Ishikawa (cell line): Measurements from ENCODE around the gene SNX27.

Source experiments
- CEBPB ChIP-seq: IDR thresholded peaks from 2 replicates; pipeline ENCODE4 v1.6.1; 2012
- CREB1 ChIP-seq: IDR thresholded peaks from 2 replicates; pipeline ENCODE4 v1.6.1; 2012; ENCODE audit warnings: low read depth
- EGR1 ChIP-seq: IDR thresholded peaks from 2 replicates; pipeline ENCODE4 v1.6.1; 2012
- EP300 ChIP-seq: IDR thresholded peaks from 2 replicates; pipeline ENCODE4 v1.6.1; 2012; ENCODE audit warnings: borderline replicate concordance
- FOXM1 ChIP-seq: IDR thresholded peaks from 2 replicates; pipeline ENCODE4 v1.6.1; 2012; ENCODE audit warnings: low read depth, borderline replicate concordance
- MAX ChIP-seq: IDR thresholded peaks from 2 replicates; pipeline ENCODE4 v1.6.1; 2012
- NFIC ChIP-seq: IDR thresholded peaks from 2 replicates; pipeline ENCODE4 v1.6.1; 2012
- RAD21 ChIP-seq: IDR thresholded peaks from 2 replicates; pipeline ENCODE4 v1.6.1; 2012; ENCODE audit warnings: low read depth
- REST ChIP-seq: IDR thresholded peaks from 2 replicates; pipeline ENCODE4 v1.6.1; 2012; ENCODE audit warnings: low read depth, mild to moderate bottlenecking
- TAF1 ChIP-seq: IDR thresholded peaks from 2 replicates; pipeline ENCODE4 v1.6.1; 2012; ENCODE audit warnings: low read depth, mild to moderate bottlenecking
- TCF12 ChIP-seq: IDR thresholded peaks from 2 replicates; pipeline ENCODE4 v1.6.1; 2012; ENCODE audit warnings: low read depth
- TEAD4 ChIP-seq: IDR thresholded peaks from 2 replicates; pipeline ENCODE4 v1.6.1; 2012
- USF1 ChIP-seq: IDR thresholded peaks from 2 replicates; pipeline ENCODE4 v1.6.1; 2012
- YY1 ChIP-seq: IDR thresholded peaks from 2 replicates; pipeline ENCODE4 v1.6.1; 2012; ENCODE audit warnings: low read depth
- ZBTB7A ChIP-seq: IDR thresholded peaks from 2 replicates; pipeline ENCODE4 v1.6.1; 2012; ENCODE audit warnings: low read depth

Gene SNX27

DNA sequence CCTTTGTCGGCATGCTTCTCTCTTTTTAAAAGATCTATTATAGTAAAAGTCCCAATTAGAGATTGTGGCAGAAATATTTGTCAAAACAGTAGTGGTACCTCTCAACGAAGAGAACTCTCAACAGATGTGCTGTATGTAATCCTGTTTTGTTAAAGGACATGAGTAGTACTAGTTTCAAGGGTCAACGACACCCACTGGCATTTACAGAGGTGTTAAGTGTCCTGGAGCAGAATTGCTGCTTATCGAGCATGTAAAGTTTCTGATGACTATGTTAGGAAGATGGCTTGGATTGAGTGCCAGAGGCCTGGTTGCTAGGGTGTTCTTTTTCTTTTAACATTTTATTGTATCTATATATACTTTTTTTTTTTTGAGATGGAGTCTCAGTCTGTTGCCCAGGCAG lies 77.6 kb downstream of the SNX27 start:
- TF ChIP-seq FOXM1 = no peak
- no peak for TF ChIP-seq RAD21
- TF ChIP-seq REST = no peak
- no peak for TF ChIP-seq EP300
- no peak for TF ChIP-seq EGR1
- no peak for TF ChIP-seq CREB1
- TF ChIP-seq ZBTB7A = no peak
- TF ChIP-seq YY1 = no peak
- no peak for TF ChIP-seq TEAD4
- TF ChIP-seq USF1 = no peak
- TF ChIP-seq CEBPB = no peak
- no peak for TF ChIP-seq NFIC
- no peak for TF ChIP-seq TAF1
- no peak for TF ChIP-seq MAX
- no peak for TF ChIP-seq TCF12

DNA sequence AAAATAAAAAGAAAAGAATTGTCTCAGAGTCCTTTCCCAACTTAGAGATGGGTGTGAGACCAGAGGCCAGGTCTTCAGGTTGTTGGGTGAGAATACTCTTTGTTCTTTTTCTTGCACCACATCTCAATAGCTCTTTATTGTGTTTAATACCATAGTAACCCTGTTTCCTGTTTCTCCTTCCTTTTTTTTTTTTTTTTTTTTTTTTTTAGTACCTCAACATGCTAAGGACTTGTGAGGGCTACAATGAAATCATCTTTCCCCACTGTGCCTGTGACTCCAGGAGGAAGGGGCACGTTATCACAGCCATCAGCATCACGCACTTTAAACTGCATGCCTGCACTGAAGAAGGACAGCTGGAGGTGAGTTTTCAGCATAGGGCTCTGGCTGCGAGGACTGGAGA lies 80.4 kb downstream of the SNX27 start:
- no peak for TF ChIP-seq CEBPB
- TF ChIP-seq MAX = no peak
- no peak for TF ChIP-seq NFIC
- no peak for TF ChIP-seq TEAD4
- TF ChIP-seq TAF1 = no peak
- no peak for TF ChIP-seq YY1
- TF ChIP-seq CREB1 = no peak
- no peak for TF ChIP-seq USF1
- TF ChIP-seq REST = no peak
- TF ChIP-seq TCF12 = no peak
- TF ChIP-seq FOXM1 = no peak
- no peak for TF ChIP-seq EP300
- no peak for TF ChIP-seq RAD21
- no peak for TF ChIP-seq ZBTB7A
- TF ChIP-seq EGR1 = no peak

DNA sequence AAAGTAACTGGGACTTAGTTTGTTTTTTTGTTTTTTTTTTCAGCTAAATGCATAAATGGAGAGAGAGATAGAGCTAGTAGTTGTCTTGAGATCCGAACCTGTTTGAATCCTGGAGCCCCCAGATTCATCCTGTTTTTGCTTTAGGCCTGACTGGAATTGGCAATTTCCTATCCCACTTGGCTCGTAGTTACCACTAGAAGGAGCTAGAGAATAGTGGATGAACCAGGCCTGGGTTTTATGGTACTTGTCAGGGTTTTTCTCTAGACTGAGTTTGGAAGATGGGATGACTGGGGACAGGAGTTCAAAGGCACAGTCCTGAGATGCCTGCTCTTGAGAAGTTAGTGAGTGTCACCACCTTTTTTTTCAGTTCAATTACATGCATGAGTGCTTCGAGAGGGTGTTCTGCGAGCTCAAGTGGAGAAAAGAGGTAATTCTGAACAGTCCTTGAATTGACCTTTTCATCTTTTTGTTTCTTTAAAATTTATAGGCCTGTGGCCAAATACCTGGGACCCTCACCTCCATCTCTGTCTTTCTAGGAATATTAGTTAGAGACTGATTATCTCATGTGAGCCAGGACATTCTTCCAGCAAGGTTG lies 81.3 kb downstream of the SNX27 start:
- TF ChIP-seq EGR1 (no peak), RAD21 (peak; percentile 84)

DNA sequence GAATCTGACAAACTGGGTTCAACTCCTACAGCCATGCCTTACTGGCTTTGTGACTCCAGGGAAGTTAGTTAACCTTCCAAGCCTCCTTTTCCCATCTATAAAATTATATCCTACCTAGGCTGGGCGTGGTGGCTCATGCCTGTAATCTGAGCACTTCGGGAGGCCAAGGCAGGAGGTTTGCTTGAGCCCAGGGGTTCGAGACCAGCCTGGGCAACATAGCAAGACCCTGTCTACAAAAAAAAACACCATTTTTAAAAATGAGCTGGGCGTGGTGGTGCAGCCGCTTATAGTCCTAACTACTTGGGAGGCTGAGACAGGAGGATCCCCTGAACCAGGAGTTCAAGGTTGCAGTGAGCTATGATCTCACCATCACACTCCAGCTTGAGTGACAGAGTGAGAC lies 89.7 kb downstream of the SNX27 start:
- TF ChIP-seq ZBTB7A = no peak
- no peak for TF ChIP-seq EGR1
- TF ChIP-seq EP300 = no peak
- TF ChIP-seq TAF1 = no peak
- TF ChIP-seq TEAD4 = no peak
- TF ChIP-seq FOXM1 = no peak

DNA sequence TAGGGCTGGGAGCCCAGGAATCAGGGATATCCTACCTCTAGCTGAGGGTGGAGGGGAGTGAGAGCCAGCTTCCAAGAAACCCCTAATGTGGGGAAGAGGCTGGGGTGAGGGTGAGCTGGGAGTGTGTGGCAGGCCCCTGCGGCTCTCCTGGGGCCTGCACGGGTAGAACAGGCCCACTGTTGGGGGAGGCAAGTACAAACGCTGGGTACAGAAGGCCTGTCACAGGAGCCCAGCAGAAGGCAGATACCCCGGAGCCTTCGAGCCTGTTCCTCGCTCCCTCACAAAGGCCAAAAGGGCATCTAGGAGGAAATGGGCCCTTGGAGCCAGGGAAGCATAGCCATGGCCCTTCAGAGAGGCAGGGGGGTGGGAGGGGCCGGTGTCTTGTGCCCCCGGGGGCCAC lies 91.1 kb downstream of the SNX27 start:
- TF ChIP-seq REST (no peak), TAF1 (no peak), RAD21 (no peak), USF1 (no peak)
